ENCODE data around the gene C1QTNF12.

C1QTNF12 gene

DNA sequence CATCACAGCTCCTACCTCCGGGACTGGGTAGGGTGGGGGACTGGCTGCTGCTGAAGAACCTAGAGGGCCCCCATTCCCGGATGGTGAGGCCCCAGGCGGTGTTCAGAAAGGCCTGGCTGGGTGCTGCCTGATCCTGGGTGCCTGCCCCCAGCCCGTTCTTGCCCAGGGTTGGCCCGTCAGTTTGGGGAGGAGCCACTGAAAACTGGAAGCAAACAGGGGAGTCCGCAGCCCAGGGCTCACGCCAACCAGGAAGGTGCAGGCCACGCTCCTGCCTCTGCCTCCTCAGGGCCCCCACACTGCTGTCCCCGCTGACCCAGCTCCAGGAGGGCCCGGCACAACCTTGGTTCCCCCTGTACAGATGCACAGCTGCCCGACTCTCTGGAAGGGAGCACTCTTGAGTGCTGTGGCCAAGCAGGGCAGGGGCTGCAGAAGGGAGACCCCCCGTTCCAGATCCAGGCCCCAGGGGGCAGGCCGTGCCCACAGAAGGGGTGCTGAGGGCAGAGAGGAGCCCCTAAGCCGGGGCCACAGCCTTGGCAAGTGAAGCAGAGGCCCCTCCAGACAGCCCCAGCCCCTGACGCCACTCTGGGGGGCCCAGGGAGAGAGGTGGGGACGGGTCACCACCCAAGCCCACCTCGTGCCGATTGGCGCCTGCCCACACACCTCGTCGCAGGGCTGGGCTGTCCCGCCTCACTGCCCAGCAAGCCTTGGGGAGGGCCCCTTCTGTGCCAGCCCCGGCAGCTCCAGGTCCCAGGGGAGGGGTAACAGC is 5.5 kb downstream of the C1QTNF12 start:
- DNase-seq (ENCODE audit: low spot score): no peak

DNA sequence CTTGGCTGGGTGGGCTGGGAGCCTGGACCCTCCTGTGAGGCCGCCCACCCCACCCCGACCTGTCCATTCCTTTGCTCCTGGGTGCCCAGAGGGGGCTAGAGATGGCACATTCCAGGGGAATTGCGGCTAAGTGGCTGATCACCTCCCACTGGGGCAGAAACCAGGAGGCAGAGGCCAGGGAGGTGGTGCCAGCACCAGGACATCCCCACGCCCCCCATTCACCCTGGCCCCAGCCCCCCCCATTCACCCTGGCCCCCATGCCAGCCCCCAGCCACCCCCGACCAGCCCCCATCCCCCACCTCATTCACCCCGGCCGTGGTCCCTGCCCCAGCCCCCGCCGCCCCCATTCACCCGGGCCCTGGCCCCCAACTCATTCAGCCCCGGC is 6.2 kb downstream of the C1QTNF12 start:
- DNase-seq (ENCODE audit: low spot score): no peak

DNA sequence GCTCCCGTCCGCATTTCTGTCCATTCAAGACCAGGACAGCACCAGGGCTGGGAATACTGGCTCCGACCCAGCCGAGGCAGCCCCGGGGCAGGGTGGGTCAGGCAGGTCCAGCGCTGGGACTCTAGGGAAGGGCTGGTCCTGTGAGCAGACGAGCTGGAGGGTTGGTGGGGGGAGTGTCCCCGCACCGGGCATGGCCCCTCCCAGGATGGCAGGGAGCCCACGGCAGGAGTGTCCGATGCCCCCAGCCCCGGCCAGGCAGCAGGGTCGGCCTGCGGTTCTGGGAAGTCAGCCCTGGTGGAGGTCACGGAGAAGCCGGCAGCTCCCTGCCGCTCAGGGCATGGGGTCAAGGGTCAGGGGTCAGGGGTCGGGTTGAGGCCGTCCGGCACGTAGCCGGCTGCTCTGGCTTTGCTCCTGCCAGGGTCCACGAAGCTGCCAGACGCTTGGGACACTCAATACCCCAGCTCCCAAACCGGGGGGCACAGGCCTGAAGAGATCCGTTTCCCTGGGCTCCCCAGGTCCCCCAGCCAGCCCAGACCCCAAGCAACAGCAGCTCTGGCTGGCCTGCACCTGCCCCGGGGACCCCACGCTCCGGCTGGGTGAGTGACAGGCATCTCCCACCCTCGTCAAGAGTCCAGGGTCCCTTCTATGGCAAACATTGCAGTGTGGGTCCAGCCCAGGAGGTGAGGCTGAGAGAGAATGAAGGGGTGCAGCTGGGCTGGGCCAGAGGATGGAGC is 6.7 kb downstream of the C1QTNF12 start:
- no peak for DNase-seq (ENCODE audit: low spot score)

DNA sequence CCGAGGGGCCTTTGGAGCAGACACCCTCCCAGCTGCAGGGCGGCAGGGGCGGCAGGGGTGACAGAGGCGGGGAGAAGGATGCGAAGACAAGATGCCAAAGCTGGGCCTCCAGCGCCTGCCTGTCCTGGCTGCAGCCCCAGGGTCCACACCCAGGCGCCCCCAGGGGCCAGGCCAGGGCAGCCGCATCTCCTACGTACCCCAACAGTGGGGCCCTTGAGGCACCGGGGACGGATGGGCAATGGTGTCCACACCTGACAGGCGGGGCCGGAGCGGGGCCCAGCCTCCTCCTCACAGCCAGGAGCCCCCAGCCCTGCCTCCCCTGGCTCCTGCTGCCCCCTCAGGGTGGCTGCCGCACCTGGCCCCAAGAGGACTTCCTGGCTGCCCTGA is 7.3 kb downstream of the C1QTNF12 start:
- no peak for DNase-seq (ENCODE audit: low spot score)

DNA sequence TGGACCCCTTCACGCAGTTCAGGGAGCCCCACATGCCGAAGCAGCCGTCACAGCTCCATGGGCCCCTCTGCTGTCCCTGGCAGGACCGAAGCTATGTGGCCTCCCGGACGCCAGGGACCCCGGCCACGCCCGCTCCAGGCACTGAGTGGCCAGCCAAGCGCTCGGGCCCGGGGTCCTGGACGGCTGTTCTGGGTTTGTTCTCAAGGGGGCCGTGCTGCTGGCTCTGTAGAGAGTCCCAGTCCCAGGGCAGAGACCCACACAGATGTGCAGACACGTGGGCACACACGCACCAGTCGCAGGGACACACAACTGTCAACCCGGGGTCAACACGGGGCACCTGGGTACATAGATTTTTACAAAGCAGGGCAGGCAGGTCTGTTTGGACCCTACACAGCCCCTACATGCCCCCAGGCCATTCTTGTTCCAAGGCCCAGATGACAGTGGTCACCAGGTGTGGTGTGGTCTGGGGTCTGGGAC is 7.8 kb downstream of the C1QTNF12 start:
- no peak for DNase-seq (ENCODE audit: low spot score)

DNA sequence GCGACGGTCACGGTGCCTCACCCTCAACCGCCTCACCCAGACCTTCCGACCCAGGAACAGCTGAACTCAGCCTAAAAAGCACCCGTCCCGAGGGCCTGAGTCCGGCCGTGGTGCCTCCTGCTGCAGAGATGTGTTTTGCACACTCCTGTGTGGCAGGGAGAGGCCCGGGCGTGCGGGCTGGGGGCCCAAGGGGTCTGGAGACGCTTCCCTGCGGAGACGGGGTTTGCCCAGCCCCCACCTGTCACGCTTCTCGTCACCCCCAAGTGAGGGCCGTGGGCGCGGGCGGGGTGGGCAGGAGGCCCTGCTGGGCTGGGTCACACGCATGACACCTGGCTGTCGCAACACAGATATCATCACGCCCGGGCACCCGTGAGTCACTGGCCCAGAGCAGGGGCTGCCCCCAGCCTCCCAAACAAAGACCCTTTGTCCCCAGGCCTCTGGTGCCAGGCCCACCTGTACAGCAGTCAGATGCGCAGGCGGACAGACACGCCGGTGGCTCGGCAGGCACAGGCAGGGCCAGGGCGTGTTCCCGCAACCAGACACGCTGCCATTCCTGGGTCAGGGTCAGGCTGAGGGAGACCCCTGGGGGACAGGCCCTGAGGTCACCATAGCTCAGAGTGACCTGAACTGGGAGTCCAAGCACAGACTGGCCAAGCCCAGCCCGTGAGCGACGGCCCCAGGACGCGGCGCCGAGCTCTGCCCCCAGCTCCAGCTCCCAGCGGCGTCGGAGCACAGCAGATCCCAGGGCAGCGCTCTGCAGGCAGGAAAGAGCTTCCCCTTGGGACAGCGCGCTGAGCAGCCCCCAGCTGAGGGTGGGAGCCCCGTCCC is 8.4 kb downstream of the C1QTNF12 start:
- no peak for DNase-seq (ENCODE audit: low spot score)

DNA sequence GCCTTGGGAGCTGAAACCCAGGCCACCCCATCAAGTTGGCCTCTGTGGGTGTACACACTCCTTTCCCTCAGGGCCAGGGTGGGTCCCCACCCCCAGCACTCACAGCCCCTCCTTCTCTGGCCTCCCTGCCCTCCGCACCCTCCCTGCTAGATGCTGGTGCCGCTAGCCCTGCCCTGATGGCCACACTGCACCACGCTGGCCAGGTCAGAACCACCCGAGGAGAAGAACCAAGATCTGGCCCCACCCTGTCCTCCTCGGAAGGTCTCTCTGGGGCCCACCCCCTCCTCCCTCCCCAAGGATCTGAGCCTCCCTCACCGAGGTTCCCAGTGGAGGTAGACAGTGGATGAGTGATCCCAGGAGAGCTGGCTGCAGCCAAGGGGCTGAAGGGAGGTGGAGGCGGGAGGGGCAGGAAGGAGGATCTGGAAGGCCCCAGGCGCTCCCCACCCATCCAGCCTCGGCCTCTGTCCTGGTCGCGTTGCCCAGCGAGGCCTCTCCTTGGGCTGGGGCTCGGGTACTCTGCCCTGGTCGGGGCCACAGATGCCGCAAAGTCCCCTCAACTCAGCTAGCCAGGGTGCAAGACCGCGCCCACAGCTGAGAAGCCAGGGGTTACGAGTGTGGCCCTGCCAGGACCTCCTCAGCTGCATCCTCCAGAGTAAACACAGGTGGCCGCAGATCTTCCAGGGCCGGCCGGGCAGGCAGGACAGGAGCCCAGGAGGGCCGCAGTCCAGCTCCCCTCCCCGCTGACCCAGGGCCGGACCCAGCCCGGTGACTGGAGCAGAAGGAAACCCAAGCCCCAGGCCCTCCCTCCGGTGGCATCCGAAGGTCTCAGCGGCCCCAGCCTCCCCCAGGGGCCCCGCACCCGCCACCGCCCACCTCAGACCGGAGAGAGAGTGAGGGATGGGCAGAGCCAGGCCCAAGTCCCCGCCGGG is 9.3 kb downstream of the C1QTNF12 start:
- no peak for DNase-seq (ENCODE audit: low spot score)

DNA sequence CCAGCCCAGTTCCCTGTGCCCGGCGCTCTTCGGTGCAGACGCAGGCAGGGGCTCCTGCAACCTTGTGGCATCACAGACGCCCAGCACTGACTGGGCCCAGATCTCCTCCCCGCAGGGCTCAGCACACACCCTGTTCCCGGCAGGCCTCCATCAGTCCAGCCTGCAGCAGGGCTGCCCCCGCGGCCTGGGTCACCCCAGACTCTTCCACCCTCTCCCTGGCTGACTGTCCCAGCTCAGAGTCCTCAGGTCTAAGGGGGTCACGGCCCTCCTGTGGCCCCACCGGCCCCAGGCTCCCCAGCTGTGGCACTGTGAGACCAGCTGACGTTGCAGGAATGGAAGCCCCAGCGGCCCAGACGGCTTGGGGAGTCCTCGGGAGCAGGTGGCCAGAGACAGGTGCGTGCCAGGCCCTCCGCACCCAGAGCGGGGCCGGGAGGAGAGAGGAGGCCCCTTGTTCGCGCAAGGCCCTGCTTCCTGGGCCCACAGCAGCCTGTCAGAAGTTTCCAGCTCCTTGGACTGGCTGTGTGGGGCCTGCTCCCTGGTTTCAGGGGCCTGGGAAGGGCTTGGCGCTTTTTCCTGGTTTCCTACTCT is 10.3 kb downstream of the C1QTNF12 start:
- DNase-seq (ENCODE audit: low spot score): no peak

DNA sequence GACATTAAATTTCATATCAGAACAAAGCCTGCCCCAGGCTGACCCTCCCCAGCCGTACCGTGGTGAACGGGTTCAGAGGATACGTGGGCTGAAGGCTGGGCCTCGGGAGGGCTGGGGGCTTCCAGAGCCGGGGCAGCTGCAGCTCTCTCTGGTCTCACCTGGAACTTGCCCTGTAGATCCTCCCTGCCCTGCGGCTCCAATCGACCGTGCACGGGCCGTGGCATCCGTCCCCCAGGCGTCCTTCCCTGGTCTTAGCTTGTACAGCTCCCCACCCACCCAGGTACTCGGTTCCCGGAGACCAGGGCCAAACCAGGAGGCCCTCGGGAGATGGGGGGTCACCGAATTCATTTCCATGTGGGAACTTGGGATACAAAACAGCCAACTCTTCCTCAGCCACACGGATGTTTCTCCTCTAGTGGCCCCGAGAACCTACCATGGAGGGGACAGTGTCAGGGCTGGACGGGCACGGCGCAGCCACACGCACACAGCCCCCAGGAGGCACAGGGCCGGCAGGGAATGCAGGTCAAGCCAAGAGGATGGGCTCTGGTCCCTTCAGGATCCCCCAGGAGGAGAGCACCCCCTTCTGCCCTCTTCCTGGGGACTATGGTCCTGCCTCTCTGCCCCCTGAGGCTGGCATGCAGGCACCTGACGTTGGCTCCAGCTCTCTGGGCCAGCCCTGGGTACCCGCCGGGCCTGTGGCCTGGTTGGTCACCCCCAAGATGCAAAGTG is 11.3 kb downstream of the C1QTNF12 start:
- no peak for DNase-seq (ENCODE audit: low spot score)

DNA sequence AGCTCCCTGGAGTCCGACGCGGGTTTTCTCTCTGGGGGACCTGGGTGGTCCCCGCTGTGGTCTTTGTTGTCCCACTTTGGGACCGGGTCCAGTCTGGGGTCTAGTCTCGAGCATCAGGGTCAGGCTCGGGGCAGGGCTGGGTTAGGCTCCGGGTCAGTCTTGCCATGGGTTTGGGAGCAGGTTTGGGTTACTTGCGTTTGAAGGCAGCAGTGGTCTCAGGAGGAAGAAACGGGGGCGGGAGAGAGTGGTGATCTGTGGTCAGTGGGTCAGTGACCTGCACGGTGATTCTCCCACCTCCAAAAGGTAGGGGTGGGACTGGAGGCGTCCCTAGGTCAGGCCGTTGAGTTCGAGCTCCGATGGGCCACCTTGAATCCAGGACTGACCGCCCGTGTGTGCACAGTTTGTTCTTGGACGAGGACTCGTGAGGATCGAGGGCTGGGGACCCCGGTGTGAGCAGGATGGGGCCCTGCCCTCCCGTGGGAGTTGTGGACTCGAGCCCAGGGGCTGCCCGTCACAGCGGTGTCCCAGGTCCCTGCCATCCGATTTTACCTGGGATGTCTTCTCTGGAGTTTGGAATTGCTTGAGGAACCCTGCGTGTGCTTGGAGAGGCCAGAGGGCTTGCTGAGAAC is 12.2 kb downstream of the C1QTNF12 start:
- DNase-seq (ENCODE audit: low spot score): no peak

DNA sequence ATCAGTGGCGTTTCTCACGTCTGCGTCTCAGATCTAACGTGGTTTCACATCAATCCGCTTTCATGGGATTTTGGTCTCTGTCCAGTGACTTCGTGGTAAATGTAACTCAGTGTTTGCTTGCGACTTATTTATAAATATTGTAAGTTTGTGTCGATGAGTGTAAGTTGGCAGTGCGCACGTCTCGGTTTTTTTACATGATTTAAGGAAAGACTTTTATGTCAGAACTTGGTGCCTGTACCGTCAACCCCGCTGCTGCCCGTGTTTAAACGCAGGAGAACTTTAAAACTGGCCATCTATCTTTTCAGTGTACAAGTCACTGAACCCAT is 13.0 kb downstream of the C1QTNF12 start:
- no peak for DNase-seq (ENCODE audit: low spot score)

DNA sequence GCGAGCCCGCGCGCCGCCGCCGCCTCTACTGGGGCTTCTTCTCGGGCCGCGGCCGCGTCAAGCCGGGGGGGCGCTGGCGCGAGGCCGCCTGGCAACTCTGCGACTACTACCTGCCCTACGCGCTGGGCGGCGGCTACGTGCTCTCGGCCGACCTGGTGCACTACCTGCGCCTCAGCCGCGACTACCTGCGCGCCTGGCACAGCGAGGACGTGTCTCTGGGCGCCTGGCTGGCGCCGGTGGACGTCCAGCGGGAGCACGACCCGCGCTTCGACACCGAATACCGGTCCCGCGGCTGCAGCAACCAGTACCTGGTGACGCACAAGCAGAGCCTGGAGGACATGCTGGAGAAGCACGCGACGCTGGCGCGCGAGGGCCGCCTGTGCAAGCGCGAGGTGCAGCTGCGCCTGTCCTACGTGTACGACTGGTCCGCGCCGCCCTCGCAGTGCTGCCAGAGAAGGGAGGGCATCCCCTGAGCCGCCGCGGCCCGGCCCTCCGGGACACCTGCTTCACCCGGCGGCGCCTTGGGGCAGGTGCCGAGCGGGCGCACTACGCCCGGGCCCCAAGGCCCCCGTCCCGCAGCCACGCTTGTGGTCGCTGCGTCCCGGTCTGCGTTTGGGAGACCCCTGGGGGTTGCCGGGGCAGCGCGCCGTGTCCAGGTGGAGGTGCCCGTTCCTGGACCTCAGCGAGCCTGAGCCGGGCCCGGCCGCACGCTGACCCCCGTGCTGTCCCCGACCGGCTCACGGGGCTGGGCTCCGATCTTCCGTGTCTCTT is 13.5 kb downstream of the C1QTNF12 start:
- DNase-seq (ENCODE audit: low spot score): no peak

DNA sequence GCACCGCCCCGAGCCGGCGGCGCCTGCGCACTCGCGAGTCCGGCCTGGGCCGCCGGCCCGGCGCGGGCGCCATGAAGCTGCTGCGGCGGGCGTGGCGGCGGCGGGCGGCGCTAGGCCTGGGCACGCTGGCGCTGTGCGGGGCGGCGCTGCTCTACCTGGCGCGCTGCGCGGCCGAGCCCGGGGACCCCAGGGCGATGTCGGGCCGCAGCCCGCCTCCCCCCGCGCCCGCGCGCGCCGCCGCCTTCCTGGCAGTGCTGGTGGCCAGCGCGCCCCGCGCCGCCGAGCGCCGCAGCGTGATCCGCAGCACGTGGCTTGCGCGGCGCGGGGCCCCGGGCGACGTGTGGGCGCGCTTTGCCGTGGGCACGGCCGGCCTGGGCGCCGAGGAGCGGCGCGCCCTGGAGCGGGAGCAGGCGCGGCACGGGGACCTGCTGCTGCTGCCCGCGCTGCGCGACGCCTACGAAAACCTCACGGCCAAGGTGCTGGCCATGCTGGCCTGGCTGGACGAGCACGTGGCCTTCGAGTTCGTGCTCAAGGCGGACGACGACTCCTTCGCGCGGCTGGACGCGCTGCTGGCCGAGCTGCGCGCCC is 14.2 kb downstream of the C1QTNF12 start, which contains the start of gene B3GALT6:
Gene B3GALT6 (plus strand): TSS at position 30 of the 588 bp plus-strand sequence. CDS start 42 bp downstream, at position 72.
- no peak for DNase-seq (ENCODE audit: low spot score)

DNA sequence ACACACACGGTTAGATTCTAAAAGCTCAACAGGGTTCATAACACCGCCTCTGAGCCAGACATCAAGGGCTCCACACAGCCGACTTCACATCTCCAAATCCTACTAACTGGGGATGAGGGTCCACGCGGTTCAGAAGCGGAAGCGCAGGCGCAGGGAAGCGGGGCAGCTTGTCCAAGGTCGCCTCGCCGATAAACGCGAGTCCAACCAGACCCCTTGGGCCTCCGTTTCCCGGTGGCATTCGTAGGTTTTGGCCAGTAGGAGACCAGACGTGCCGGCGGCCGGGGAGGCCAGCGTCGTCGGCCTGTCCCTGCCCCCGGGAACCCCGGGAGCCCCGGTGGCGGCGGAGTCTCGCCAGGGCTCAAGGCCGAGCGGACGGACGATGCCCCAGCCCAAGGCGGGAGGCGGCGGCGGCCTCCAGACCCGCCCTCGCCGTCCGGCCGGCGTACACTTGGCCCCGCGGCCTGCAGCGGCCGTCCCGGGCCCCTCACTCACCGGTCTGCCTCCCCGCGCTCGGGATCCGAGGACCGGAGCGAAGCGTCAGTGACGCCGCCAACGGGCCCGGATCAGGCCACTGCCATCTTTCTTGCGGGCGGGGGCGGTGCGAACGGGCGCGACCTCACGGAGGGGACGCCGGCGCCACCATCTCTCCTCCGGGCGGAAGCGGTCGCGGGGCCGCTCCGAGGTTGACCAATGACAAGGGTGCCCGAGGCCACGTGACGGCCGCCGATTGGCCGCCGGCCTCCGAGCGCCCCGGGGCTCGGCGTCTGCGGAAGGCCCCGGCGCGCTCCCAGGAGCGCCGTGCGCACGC is 14.9 kb downstream of the C1QTNF12 start, which contains the start of gene SDF4:
Gene SDF4 (minus strand): TSS at position 602 of the 808 bp plus-strand sequence. CDS start 3,229 bp downstream, outside the sequence.
- DNase-seq (ENCODE audit: low spot score): peak; percentile 95

DNA sequence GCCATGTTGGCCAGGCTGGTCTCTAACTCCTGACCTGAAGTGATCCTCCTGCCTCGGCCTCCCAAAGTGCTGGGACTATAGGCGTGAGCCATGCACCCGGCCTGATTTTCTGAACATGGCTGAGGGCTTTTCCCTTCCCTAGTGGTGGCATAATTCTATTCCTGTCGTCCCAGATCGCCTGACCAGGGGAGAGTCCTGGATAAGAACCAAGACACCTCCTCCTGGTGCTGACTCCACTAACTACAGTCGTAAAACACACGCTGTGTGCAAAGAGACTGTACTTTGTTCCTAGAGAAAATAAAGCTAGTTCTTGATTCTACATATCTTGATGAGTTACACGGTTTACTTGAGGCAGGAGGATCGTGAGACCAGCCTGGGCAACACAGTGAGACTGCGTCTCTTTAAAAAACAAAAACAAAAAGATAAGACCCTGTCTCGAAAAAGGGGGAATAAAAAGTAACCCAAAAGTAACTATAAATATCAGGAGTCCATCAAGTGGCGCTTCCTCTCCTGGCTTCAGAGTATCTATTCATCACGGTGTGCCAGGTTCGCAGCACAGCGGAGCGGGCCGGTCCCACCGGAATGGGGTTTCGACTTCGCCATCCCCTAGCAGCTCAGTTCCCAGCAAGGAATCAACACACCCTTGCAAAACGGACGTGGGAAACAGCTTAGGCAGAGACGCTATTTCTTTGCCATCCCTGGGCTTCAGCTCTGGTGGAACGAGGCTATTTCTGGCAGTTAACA is 15.7 kb downstream of the C1QTNF12 start:
- DNase-seq (ENCODE audit: low spot score): peak; percentile 58

DNA sequence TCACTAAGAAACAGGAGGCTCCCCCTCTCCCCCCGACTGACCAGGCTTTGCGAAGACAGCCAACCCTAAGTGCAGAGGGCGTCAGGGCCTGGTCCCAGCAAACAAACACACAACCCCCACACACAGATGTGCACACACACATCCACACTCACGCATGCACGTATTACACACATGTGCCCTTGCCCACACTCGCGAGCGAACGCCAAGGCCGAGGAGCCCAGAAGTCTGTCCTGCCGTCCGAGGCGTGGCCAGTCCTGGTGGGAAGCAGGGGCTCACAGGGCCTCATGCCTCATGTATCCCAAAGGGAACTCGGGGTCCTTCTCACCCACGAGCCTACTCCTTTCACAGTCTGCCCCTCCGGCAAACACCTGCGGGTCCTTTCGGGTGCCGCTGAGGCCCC is 16.8 kb downstream of the C1QTNF12 start:
- no peak for DNase-seq (ENCODE audit: low spot score)
